Upper lobe of right lung (tissue), 1 donor: ENCODE results near the gene ADAMTSL3. TPM values are rescaled to one million over a fixed set of nuclear protein-coding genes. Genes with fewer than 3 reads are reported as not detected.

Experiments used
- ATAC-seq: fragments of 200-7000 bp; cut with Tn5 transposase; one replicate; pipeline ENCODE4 v1.9.1; 2020; ENCODE audit warnings: mild to moderate bottlenecking, moderate library complexity
- DNase-seq: peaks from one replicate; pipeline ENCODE4 v3.0.0-alpha.2; 2020
- H3K27ac ChIP-seq: fragments of 200-600 bp; one replicate; pipeline ENCODE4 v1.8.0; 2022
- H3K27me3 ChIP-seq: fragments of 200-600 bp; one replicate; pipeline ENCODE4 v1.8.0; 2022; ENCODE audit warnings: mild to moderate bottlenecking
- H3K36me3 ChIP-seq: fragments of 200-600 bp; one replicate; pipeline ENCODE4 v1.8.0; 2022
- H3K4me1 ChIP-seq: fragments of 200-600 bp; one replicate; pipeline ENCODE4 v1.8.0; 2022
- H3K4me3 ChIP-seq: fragments of 200-600 bp; one replicate; pipeline ENCODE4 v1.8.0; 2022; ENCODE audit warnings: mild to moderate bottlenecking
- H3K9me3 ChIP-seq: fragments of 200-600 bp; one replicate; pipeline ENCODE4 v1.8.0; 2022
- CTCF ChIP-seq: fragments of 200-600 bp; IDR thresholded peaks from one replicate; pipeline ENCODE4 v1.8.0; 2022; ENCODE audit warnings: antibody characterized with exemption
- intact Hi-C: fragments of 100-400 bp; cut with DNase I; formaldehyde crosslinking; loops from one replicate; pipeline ENCODE4 v1.11.0; 2022
- total RNA-seq: library from RNA; stranded (reverse); fragmentation: NEBNext Ultra II Directional; extraction: Animal tissue kit (Norgen Biotek cat#: 25700); gene quantifications from one replicate; pipeline ENCODE4 v1.2.1, GENCODE V29; 2021
- donor health status: DM: no; HTN: yes; CAD: no; lungs with severe emphysema.

Gene ADAMTSL3
- total RNA-seq, 1 donor from 2014 or later = 26.2 TPM

GRCh38 chr15:83714939-83715628 is 61.2 kb downstream of the ADAMTSL3 start:
- no peak overlapping the region for H3K4me3 ChIP-seq
- intact Hi-C loops = no loop called here
- ATAC-seq (no peak), DNase-seq (no peak)
- no peaks in the 10 kb centered on the region for H3K9me3 ChIP-seq
- no peaks in the 10 kb centered on the region for H3K36me3 ChIP-seq
- H3K4me1 ChIP-seq = no peaks in the 10 kb centered on the region
- no peak overlapping the region for H3K27ac ChIP-seq
- TF ChIP-seq CTCF = no peak
- H3K27me3 ChIP-seq = no peaks in the 10 kb centered on the region

- Histone ChIP-seq H3K4me3 (no peak overlapping the region), H3K27ac (no peak overlapping the region), H3K27me3 (no peaks in the 10 kb centered on the region), H3K4me1 (no peaks in the 10 kb centered on the region), H3K36me3 (no peaks in the 10 kb centered on the region), H3K9me3 (no peaks in the 10 kb centered on the region)
- ATAC-seq (no peak), DNase-seq (no peak)
- no peak for TF ChIP-seq CTCF
- intact Hi-C loops = no loop called here
Observed at GRCh38 chr15:83716605-83717004, 62.7 kb downstream of the ADAMTSL3 start.

- H3K9me3 ChIP-seq = no peaks in the 10 kb centered on the region
- DNase-seq = no peak
- no peak for TF ChIP-seq CTCF
- H3K4me1 ChIP-seq = no peaks in the 10 kb centered on the region
- no peak for ATAC-seq
- H3K4me3 ChIP-seq = no peak overlapping the region
- no peaks in the 10 kb centered on the region for H3K27me3 ChIP-seq
- no peaks in the 10 kb centered on the region for H3K36me3 ChIP-seq
- H3K27ac ChIP-seq = no peak overlapping the region
- intact Hi-C loops = no loop called here
Observed at GRCh38 chr15:83717010-83717409, 63.1 kb downstream of the ADAMTSL3 start.

- Histone ChIP-seq H3K4me1 (no peaks in the 10 kb centered on the region), H3K4me3 (no peak overlapping the region), H3K27ac (no peak overlapping the region), H3K9me3 (no peaks in the 10 kb centered on the region), H3K27me3 (no peaks in the 10 kb centered on the region), H3K36me3 (no peaks in the 10 kb centered on the region)
- no peak for TF ChIP-seq CTCF
- no peak for ATAC-seq
- DNase-seq = no peak
- intact Hi-C loops = no loop called here
Observed at GRCh38 chr15:83720468-83720867, 66.5 kb downstream of the ADAMTSL3 start.

- H3K27me3 ChIP-seq = no peaks in the 10 kb centered on the region
- H3K9me3 ChIP-seq = no peaks in the 10 kb centered on the region
- no peak overlapping the region for H3K4me3 ChIP-seq
- intact Hi-C loops = no loop called here
- ATAC-seq = no peak
- H3K27ac ChIP-seq = no peak overlapping the region
- no peak for DNase-seq
- H3K4me1 ChIP-seq = no peaks in the 10 kb centered on the region
- TF ChIP-seq CTCF = no peak
- H3K36me3 ChIP-seq = no peaks in the 10 kb centered on the region
Observed at GRCh38 chr15:83721031-83721430, 67.1 kb downstream of the ADAMTSL3 start.

- no peak for ATAC-seq
Observed at GRCh38 chr15:83721981-83722380, 68.1 kb downstream of the ADAMTSL3 start.

More at GRCh38 chr15:83721981-83722380, 68.1 kb downstream of the ADAMTSL3 start:
- intact Hi-C loops = no loop called here
- no peak for DNase-seq
- Histone ChIP-seq H3K9me3 (no peaks in the 10 kb centered on the region), H3K27me3 (no peaks in the 10 kb centered on the region), H3K36me3 (no peaks in the 10 kb centered on the region), H3K4me1 (no peaks in the 10 kb centered on the region), H3K4me3 (no peak overlapping the region), H3K27ac (no peak overlapping the region)
- TF ChIP-seq CTCF = no peak
